CD4-positive, alpha-beta memory T cell (primary cell): ENCODE measurements around the gene TOB1. TPM values are rescaled to one million over a fixed set of nuclear protein-coding genes. Genes with fewer than 3 reads are reported as not detected.
A peak's percentile ranks its signal among the peaks of the same experiment; 100 is the strongest.
"Not testable (repeated sequence)": the region's sequence is repeated elsewhere in the genome, so short reads cannot be mapped to it uniquely, and the experiment has no call there.

Experiments
- CTCF ChIA-PET: fragments of 350-600 bp; sonication (Branson Sonifier 250); formaldehyde crosslinking; loops from one replicate; lab custom pipeline; 2021; ENCODE audit warnings: inconsistent platforms; ENCODE audit not compliant: partially characterized antibody; lab: Charles Lee
- POLR2A ChIA-PET: fragments of 350-600 bp; sonication (Branson Sonifier 250); formaldehyde crosslinking; loops from one replicate; lab custom pipeline; 2021; ENCODE audit not compliant: partially characterized antibody; lab: Charles Lee
- DNase-seq, 5 donors: peaks; one replicate each; pipeline versions ENCODE4 v3.0.0 to v3.0.0-alpha.2; 2020 to 2022; ENCODE audit warnings: mixed read lengths in 1 of 5
- H3K27ac ChIP-seq: one replicate; pipeline ENCODE4 v1.7.0; 2013; ENCODE audit warnings: low read depth, low read length
- H3K27me3 ChIP-seq: 2 replicates; pipeline ENCODE4 v1.7.0; 2013; ENCODE audit warnings: mild to moderate bottlenecking, low read length, moderate library complexity; ENCODE audit not compliant: insufficient read depth
- H3K36me3 ChIP-seq: 2 replicates; pipeline ENCODE4 v1.7.0; 2013; ENCODE audit warnings: mild to moderate bottlenecking, low read length, moderate library complexity; ENCODE audit not compliant: insufficient read depth
- H3K4me1 ChIP-seq: 2 replicates; pipeline ENCODE4 v1.7.0; 2013; ENCODE audit warnings: mild to moderate bottlenecking, low read length, moderate library complexity; ENCODE audit not compliant: insufficient read depth
- H3K4me3 ChIP-seq, 2 donors: one replicate each; pipeline ENCODE4 v1.7.0; 2013; ENCODE audit warnings: low read length in 2 of 2, mild to moderate bottlenecking in 1 of 2
- H3K9me3 ChIP-seq, 2 donors: one replicate each; pipeline ENCODE4 v1.7.0; 2013; ENCODE audit warnings: low read length in 2 of 2, control low read depth in 1 of 2; ENCODE audit not compliant: control insufficient read depth in 1 of 2
- H3K27ac Mint-ChIP-seq, 7 donors: one replicate each; pipeline ENCODE4 v1.8.0; 2020 to 2021; ENCODE audit warnings: mixed read lengths in 7 of 7, mild to moderate bottlenecking in 6 of 7, inconsistent platforms in 3 of 7, moderate library complexity in 3 of 7
- H3K27me3 Mint-ChIP-seq, 2 donors: one replicate each; pipeline ENCODE4 v1.8.0; 2020 to 2021; ENCODE audit warnings: mixed read lengths in 2 of 2
- H3K36me3 Mint-ChIP-seq, 2 donors: one replicate each; pipeline ENCODE4 v1.8.0; 2020 to 2021; ENCODE audit warnings: mixed read lengths in 2 of 2, inconsistent platforms in 1 of 2, mild to moderate bottlenecking in 1 of 2
- H3K4me1 Mint-ChIP-seq, 4 donors: one replicate each; pipeline ENCODE4 v1.8.0; 2020 to 2021; ENCODE audit warnings: mixed read lengths in 4 of 4, mild to moderate bottlenecking in 1 of 4
- H3K4me3 Mint-ChIP-seq, 8 donors: one replicate each; pipeline ENCODE4 v1.8.0; 2020 to 2021; ENCODE audit warnings: mixed read lengths in 8 of 8, mild to moderate bottlenecking in 7 of 8, moderate library complexity in 6 of 8, inconsistent platforms in 3 of 8
- H3K9me3 Mint-ChIP-seq, 8 donors: one replicate each; pipeline ENCODE4 v1.8.0; 2020 to 2021; ENCODE audit warnings: mixed read lengths in 8 of 8, mild to moderate bottlenecking in 5 of 8, inconsistent platforms in 3 of 8, moderate library complexity in 1 of 8
- intact Hi-C: fragments of 100-400 bp; cut with micrococcal nuclease; formaldehyde crosslinking; loops from one replicate; pipeline ENCODE4 v1.15.1; 2023
- polyA plus RNA-seq, 2 donors: library from polyadenylated mRNA; unstranded; fragments of 300-500 nt; fragmentation: Illumina TruSeq; gene quantifications; one replicate each; pipeline ENCODE4 v1.2.3, GENCODE V29; 2021
- total RNA-seq, 2 experiments: library from RNA; stranded (reverse); gene quantifications; one replicate each; pipeline ENCODE4 v1.2.3, GENCODE V29; 2021

Gene TOB1
- total and polyA plus RNA-seq, 4 experiments from 2014 or later = 74.3 to 104 (median 98.0) TPM

- DNase-seq = no peak
- Histone ChIP-seq H3K4me1 (peaks cover 18% of the 10 kb centered on the region), H3K27me3 (no peaks in the 10 kb centered on the region), H3K27ac (no peak overlapping the region), H3K4me3 (no peak overlapping the region), H3K36me3 (no peaks in the 10 kb centered on the region), H3K9me3 (no peaks in the 10 kb centered on the region)
- Mint-ChIP-seq H3K27me3 (no peaks in the 10 kb centered on the region), H3K4me1 (peaks cover 16 to 33% (median 23%) of the 10 kb centered on the region in 4 donors), H3K9me3 (no peaks in the 10 kb centered on the region), H3K27ac (peak overlapping the region in 2 of 7 donors; percentile 8 to 23), H3K4me3 (no peak overlapping the region), H3K36me3 (no peaks in the 10 kb centered on the region)
- CTCF ChIA-PET = interaction anchor here (1.0 to 1.4 kb wide), 2 partner anchors 11 to 12 kb away, joined by 3 read pairs; no protein-coding TSS in a partner anchor
- intact Hi-C loops = no loop called here
- POLR2A ChIA-PET = interaction anchor here (0.6 to 33.8 kb wide), 3 partner anchors 12 to 36 kb away, joined by 3 to 688 read pairs (median 3); partner anchors contain the start of gene TOB1
Observed at GRCh38 chr17:50898369-50899004, 32.3 kb upstream of the TOB1 start.

DNA sequence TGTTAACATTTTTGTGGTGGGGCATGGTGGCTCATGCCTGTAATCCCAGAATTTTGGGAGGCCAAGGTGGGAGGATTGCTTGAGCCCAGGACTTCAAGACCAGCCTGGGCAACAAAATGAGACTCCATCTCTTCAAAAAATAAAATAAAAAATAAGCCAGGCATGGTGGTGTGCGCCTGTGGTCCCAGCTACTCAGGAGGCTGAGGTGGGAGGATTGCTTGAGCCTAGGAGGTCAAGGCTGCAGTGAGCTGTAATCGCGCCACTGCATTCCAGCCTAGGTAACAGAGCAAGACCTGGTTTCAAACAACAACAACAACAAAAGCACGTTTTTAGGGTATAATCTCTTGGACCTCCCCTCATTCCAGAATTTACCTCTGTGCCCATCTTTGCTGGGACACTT is 28.4 kb upstream of the TOB1 start:
- H3K4me3 ChIP-seq, DNase-seq, H3K27ac ChIP-seq, H3K27me3 ChIP-seq, H3K4me1 ChIP-seq, POLR2A ChIA-PET, H3K36me3 Mint-ChIP-seq, H3K9me3 Mint-ChIP-seq, H3K4me3 Mint-ChIP-seq, intact Hi-C loops, H3K9me3 ChIP-seq, H3K27me3 Mint-ChIP-seq, H3K4me1 Mint-ChIP-seq, CTCF ChIA-PET, H3K36me3 ChIP-seq, H3K27ac Mint-ChIP-seq: not testable (repeated sequence)

GRCh38 chr17:50893183-50893993 is 27.2 kb upstream of the TOB1 start:
- DNase-seq = no peak
- Histone ChIP-seq H3K9me3 (no peaks in the 10 kb centered on the region), H3K27ac (no peak overlapping the region), H3K36me3 (no peaks in the 10 kb centered on the region), H3K27me3 (no peaks in the 10 kb centered on the region), H3K4me3 (no peak overlapping the region), H3K4me1 (no peaks in the 10 kb centered on the region)
- Mint-ChIP-seq H3K36me3 (no peaks in the 10 kb centered on the region), H3K4me3 (no peak overlapping the region), H3K4me1 (peaks cover 3 to 9% (median 7%) of the 10 kb centered on the region in 4 donors), H3K9me3 (no peaks in the 10 kb centered on the region), H3K27me3 (no peaks in the 10 kb centered on the region), H3K27ac (no peak overlapping the region)
- CTCF ChIA-PET = interaction anchor here (1.7 kb wide), 1 partner anchor 27 kb away, joined by 4 read pairs; the partner anchor contains the start of gene TOB1
- intact Hi-C loops = no loop called here
- POLR2A ChIA-PET = interaction anchor here (1.3 to 2.0 kb wide), 2 partner anchors 12 to 27 kb away, joined by 3 to 13 read pairs; partner anchors contain the start of gene TOB1

DNA sequence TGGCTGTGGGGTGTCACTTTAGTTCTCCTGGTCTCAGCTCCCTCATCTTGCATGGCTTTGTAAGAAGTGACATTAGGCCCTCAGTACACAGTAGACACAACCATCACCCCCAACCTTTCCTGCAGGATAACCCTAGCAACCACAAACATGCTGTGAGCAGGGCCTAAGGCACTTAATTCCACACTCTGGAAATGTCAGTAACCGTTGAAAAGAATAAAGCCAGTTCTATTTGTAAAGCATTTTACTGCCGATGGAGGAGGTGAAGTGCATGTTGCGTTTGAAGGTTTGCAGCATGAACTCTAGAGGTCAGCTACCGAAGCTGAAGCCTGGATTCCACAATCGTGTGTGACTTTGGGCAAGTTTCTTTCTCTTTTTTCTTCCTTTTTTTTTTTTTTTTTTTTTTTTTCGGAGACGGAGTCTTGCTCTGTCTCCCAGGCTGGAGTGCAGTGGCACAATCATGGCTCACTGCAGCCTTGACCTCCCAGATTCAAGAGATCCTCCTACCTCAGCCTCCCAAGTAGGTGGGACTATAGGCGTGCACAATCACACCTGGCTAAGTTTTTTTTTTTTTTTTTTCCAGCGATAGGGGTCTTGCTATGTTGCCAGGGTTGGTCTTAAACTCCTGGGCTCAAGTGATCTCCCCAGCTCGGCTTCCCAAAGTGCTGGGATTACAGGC is 26.1 kb upstream of the TOB1 start:
- no peak for DNase-seq
- Histone ChIP-seq H3K36me3 (no peaks in the 10 kb centered on the region), H3K27me3 (no peaks in the 10 kb centered on the region), H3K4me3 (no peak overlapping the region), H3K27ac (no peak overlapping the region), H3K4me1 (peaks cover 10% of the 10 kb centered on the region), H3K9me3 (no peaks in the 10 kb centered on the region)
- Mint-ChIP-seq H3K9me3 (peaks cover 0 to 2% (median 0%) of the 10 kb centered on the region in 8 donors), H3K36me3 (no peaks in the 10 kb centered on the region), H3K27me3 (no peaks in the 10 kb centered on the region), H3K27ac (peak overlapping the region in 2 of 7 donors; percentile 13 to 77), H3K4me3 (no peak overlapping the region), H3K4me1 (peaks cover 8 to 17% (median 12%) of the 10 kb centered on the region in 4 donors)
- CTCF ChIA-PET = interaction anchor here (1.7 to 1.9 kb wide), 2 partner anchors 25 to 40 kb away, joined by 4 to 6 read pairs; partner anchors contain the start of gene TOB1
- intact Hi-C loops = no loop called here
- POLR2A ChIA-PET = interaction anchor here (1.0 to 2.0 kb wide), 3 partner anchors 13 to 25 kb away, joined by 3 to 13 read pairs (median 3); partner anchors contain the start of gene TOB1

DNA sequence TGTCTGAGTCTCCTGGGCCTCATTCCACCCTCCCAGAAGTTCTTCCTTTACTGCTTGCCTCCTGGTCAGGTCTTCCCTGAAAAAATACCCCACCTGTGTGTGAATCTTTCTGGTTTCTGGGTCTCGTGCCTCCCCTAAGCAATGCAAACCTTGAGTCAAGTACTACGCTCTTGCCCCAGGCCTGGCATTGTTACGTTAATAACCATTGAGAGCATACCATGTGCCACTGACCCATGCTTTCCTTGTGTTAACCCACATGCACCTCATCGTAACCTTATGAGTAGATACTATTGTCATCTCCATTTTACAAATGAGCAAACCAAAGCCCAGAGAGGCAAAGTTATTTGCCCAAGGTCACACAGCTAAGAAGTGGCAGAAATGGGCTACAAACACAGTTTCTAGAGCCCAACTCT is 25.4 kb upstream of the TOB1 start:
- Mint-ChIP-seq H3K4me3 (no peak overlapping the region), H3K27me3 (no peaks in the 10 kb centered on the region), H3K27ac (no peak overlapping the region), H3K4me1 (peaks cover 14 to 24% (median 18%) of the 10 kb centered on the region in 4 donors), H3K9me3 (peaks cover 0 to 2% (median 0%) of the 10 kb centered on the region in 8 donors), H3K36me3 (no peaks in the 10 kb centered on the region)
- Histone ChIP-seq H3K4me3 (no peak overlapping the region), H3K27ac (no peak overlapping the region), H3K4me1 (peaks cover 16% of the 10 kb centered on the region), H3K27me3 (no peaks in the 10 kb centered on the region), H3K9me3 (no peaks in the 10 kb centered on the region), H3K36me3 (no peaks in the 10 kb centered on the region)
- ChIA-PET CTCF (interaction anchor here (1.7 to 2.1 kb wide), 3 partner anchors 14 to 39 kb away, joined by 4 to 6 read pairs (median 4); partner anchors contain the start of gene TOB1), POLR2A (interaction anchor here (1.0 to 2.0 kb wide), 3 partner anchors 14 to 25 kb away, joined by 3 to 13 read pairs (median 3); partner anchors contain the start of gene TOB1)
- DNase-seq = no peak
- intact Hi-C loops = no loop called here

GRCh38 chr17:50890675-50891516 is 24.7 kb upstream of the TOB1 start:
- intact Hi-C loops = no loop called here
- H3K4me1 ChIP-seq = peaks cover 20% of the 10 kb centered on the region
- no peak overlapping the region for H3K27ac Mint-ChIP-seq
- H3K4me1 Mint-ChIP-seq = peaks cover 15 to 29% (median 22%) of the 10 kb centered on the region in 4 donors
- H3K9me3 ChIP-seq = no peaks in the 10 kb centered on the region
- H3K36me3 Mint-ChIP-seq = no peaks in the 10 kb centered on the region
- no peak for DNase-seq
- H3K27ac ChIP-seq = no peak overlapping the region
- H3K9me3 Mint-ChIP-seq = peaks cover 0 to 2% (median 0%) of the 10 kb centered on the region in 8 donors
- no peak overlapping the region for H3K4me3 Mint-ChIP-seq
- no peaks in the 10 kb centered on the region for H3K27me3 ChIP-seq
- ChIA-PET POLR2A (interaction anchor here (1.0 to 8.8 kb wide), 4 partner anchors 12 to 25 kb away, joined by 3 to 116 read pairs (median 9); partner anchors contain the start of gene TOB1), CTCF (interaction anchor here (1.9 to 2.1 kb wide), 2 partner anchors 14 to 38 kb away, joined by 4 to 6 read pairs; no protein-coding TSS in a partner anchor)
- no peak overlapping the region for H3K4me3 ChIP-seq
- no peaks in the 10 kb centered on the region for H3K36me3 ChIP-seq
- no peaks in the 10 kb centered on the region for H3K27me3 Mint-ChIP-seq
